ENCODE results near the gene RGS14.
A peak's percentile ranks its signal among the peaks of the same experiment; 100 is the strongest.
"Not testable (repeated sequence)": the region's sequence is repeated elsewhere in the genome, so short reads cannot be mapped to it uniquely, and the experiment has no call there.

RGS14 gene

GRCh38 chr5:177358370-177358819 lies 671 bp downstream of the RGS14 start:
- TF ChIP-seq CTCF (conservative IDR thresholded peaks at IDR 0.05; ENCODE audit: low read length) (no peak), EZH2phosphoT487 (IDR thresholded peaks at IDR 0.05; ENCODE audit: borderline replicate concordance) (no peak)
- H3K9me2 ChIP-seq (replicated peaks; ENCODE audit: low read depth, low read length): no peaks in the 10 kb centered on the region

GRCh38 chr5:177359451-177359851 lies 1.7 kb downstream of the RGS14 start:
- Histone ChIP-seq H3F3A (ENCODE audit: low read depth) (no peaks in the 10 kb centered on the region), H3K4me3 (ENCODE audit: low read length, poor library complexity, severe bottlenecking) (no peak overlapping the region), H3K4me1 (ENCODE audit: insufficient read depth, low read length, poor library complexity, severe bottlenecking) (peaks cover 38% of the 10 kb centered on the region), H3K36me3 (ENCODE audit: insufficient read depth, low read length) (no peaks in the 10 kb centered on the region), H3K79me2 (ENCODE audit: insufficient read depth, low read length) (peaks cover 27% of the 10 kb centered on the region; the same call in 1 of the 2 replicates), H3K9me2 (replicated peaks; ENCODE audit: low read depth, low read length) (no peaks in the 10 kb centered on the region), H4K20me1 (ENCODE audit: insufficient read depth, low read length, poor library complexity, severe bottlenecking) (no peaks in the 10 kb centered on the region), H2AFZ (ENCODE audit: low read length) (no peak overlapping the region), H3K9ac (ENCODE audit: low read depth, low read length, poor library complexity, severe bottlenecking) (peak overlapping the region; percentile 88), H3K27me3 (ENCODE audit: insufficient read depth, low read length, poor library complexity, severe bottlenecking) (no peaks in the 10 kb centered on the region), H3K4me2 (ENCODE audit: low read depth, low read length, poor library complexity, severe bottlenecking) (peak overlapping the region; percentile 92), H3K9me3 (ENCODE audit: insufficient read depth, low read depth, low read length) (no peaks in the 10 kb centered on the region)
- TF ChIP-seq CTCF (conservative IDR thresholded peaks at IDR 0.05; ENCODE audit: low read length) (no peak), EZH2phosphoT487 (IDR thresholded peaks at IDR 0.05; ENCODE audit: borderline replicate concordance) (no peak)

More at GRCh38 chr5:177358370-177358819, 671 bp downstream of the RGS14 start:
- Histone ChIP-seq H2AFZ (ENCODE audit: low read length) (no peak overlapping the region), H3K9ac (ENCODE audit: low read depth, low read length, poor library complexity, severe bottlenecking) (peak overlapping the region; percentile 88), H3K4me3 (ENCODE audit: low read length, poor library complexity, severe bottlenecking) (peak overlapping the region; percentile 92), H3K27me3 (ENCODE audit: insufficient read depth, low read length, poor library complexity, severe bottlenecking) (no peaks in the 10 kb centered on the region), H4K20me1 (ENCODE audit: insufficient read depth, low read length, poor library complexity, severe bottlenecking) (no peaks in the 10 kb centered on the region), H3K9me3 (ENCODE audit: insufficient read depth, low read depth, low read length) (no peaks in the 10 kb centered on the region), H3K4me2 (ENCODE audit: low read depth, low read length, poor library complexity, severe bottlenecking) (peak overlapping the region; percentile 92), H3K4me1 (ENCODE audit: insufficient read depth, low read length, poor library complexity, severe bottlenecking) (peaks cover 36% of the 10 kb centered on the region), H3K79me2 (ENCODE audit: insufficient read depth, low read length) (peaks cover 24% of the 10 kb centered on the region; the same call in 1 of the 2 replicates), H3K36me3 (ENCODE audit: insufficient read depth, low read length) (no peaks in the 10 kb centered on the region), H3F3A (ENCODE audit: low read depth) (no peaks in the 10 kb centered on the region)

GRCh38 chr5:177359860-177360259 lies 2.1 kb downstream of the RGS14 start:
- Histone ChIP-seq H3K79me2 (ENCODE audit: insufficient read depth, low read length) (peaks cover 27% of the 10 kb centered on the region; the same call in 1 of the 2 replicates), H3K4me3 (ENCODE audit: low read length, poor library complexity, severe bottlenecking) (no peak overlapping the region), H2AFZ (ENCODE audit: low read length) (no peak overlapping the region), H3K4me2 (ENCODE audit: low read depth, low read length, poor library complexity, severe bottlenecking) (peak overlapping the region; percentile 92), H3K4me1 (ENCODE audit: insufficient read depth, low read length, poor library complexity, severe bottlenecking) (peaks cover 38% of the 10 kb centered on the region), H3K9me2 (replicated peaks; ENCODE audit: low read depth, low read length) (no peaks in the 10 kb centered on the region), H3K27me3 (ENCODE audit: insufficient read depth, low read length, poor library complexity, severe bottlenecking) (no peaks in the 10 kb centered on the region), H3K9ac (ENCODE audit: low read depth, low read length, poor library complexity, severe bottlenecking) (no peak overlapping the region), H3K36me3 (ENCODE audit: insufficient read depth, low read length) (no peaks in the 10 kb centered on the region), H3F3A (ENCODE audit: low read depth) (no peaks in the 10 kb centered on the region), H3K9me3 (ENCODE audit: insufficient read depth, low read depth, low read length) (no peaks in the 10 kb centered on the region), H4K20me1 (ENCODE audit: insufficient read depth, low read length, poor library complexity, severe bottlenecking) (no peaks in the 10 kb centered on the region)
- TF ChIP-seq EZH2phosphoT487 (IDR thresholded peaks at IDR 0.05; ENCODE audit: borderline replicate concordance): no peak
- no peak for TF ChIP-seq CTCF (conservative IDR thresholded peaks at IDR 0.05; ENCODE audit: low read length)

GRCh38 chr5:177360740-177361139 lies 3.0 kb downstream of the RGS14 start:
- not testable (repeated sequence) for H3K9me2 ChIP-seq (replicated peaks; ENCODE audit: low read depth, low read length); H3K4me2 ChIP-seq (ENCODE audit: low read depth, low read length, poor library complexity, severe bottlenecking); H2AFZ ChIP-seq (ENCODE audit: low read length); H3F3A ChIP-seq (ENCODE audit: low read depth); H3K27me3 ChIP-seq (ENCODE audit: insufficient read depth, low read length, poor library complexity, severe bottlenecking); H4K20me1 ChIP-seq (ENCODE audit: insufficient read depth, low read length, poor library complexity, severe bottlenecking); H3K4me3 ChIP-seq (ENCODE audit: low read length, poor library complexity, severe bottlenecking); H3K9ac ChIP-seq (ENCODE audit: low read depth, low read length, poor library complexity, severe bottlenecking); H3K36me3 ChIP-seq (ENCODE audit: insufficient read depth, low read length); H3K9me3 ChIP-seq (ENCODE audit: insufficient read depth, low read depth, low read length)
- Histone ChIP-seq H3K4me1 (ENCODE audit: insufficient read depth, low read length, poor library complexity, severe bottlenecking) (peaks cover 30% of the 10 kb centered on the region), H3K79me2 (ENCODE audit: insufficient read depth, low read length) (peaks cover 27% of the 10 kb centered on the region; the same call in 1 of the 2 replicates)
